H1 (cell line): ENCODE measurements around the gene KLF4. TPM values are rescaled to one million over a fixed set of nuclear protein-coding genes. Genes with fewer than 3 reads are reported as not detected.

Experiments
- ASH2L ChIP-seq: fragments of 200-600, 300-600 bp; sonication (generic); IDR thresholded peaks from one replicate; pipeline ENCODE4 v1.7.1; 2017; ENCODE audit warnings: low read length
- BACH1 ChIP-seq: IDR thresholded peaks from 2 replicates; pipeline ENCODE4 v1.6.1; 2012; ENCODE audit warnings: low read length, improper control_type of control experiment
- CEBPB ChIP-seq: IDR thresholded peaks from 2 replicates; pipeline ENCODE4 v1.6.1; 2012; ENCODE audit warnings: low read depth, low read length
- CHD1 ChIP-seq: IDR thresholded peaks from 2 replicates; pipeline ENCODE4 v1.6.1; 2012; ENCODE audit warnings: low read depth, low read length, improper control_type of control experiment
- CHD2 ChIP-seq: IDR thresholded peaks from 2 replicates; pipeline ENCODE4 v1.6.1; 2012; ENCODE audit warnings: low read length, improper control_type of control experiment
- CTCF ChIP-seq, 3 experiments: IDR thresholded peaks; 1 replicate in 2 of 3; 2 replicates in 1 of 3; pipeline versions ENCODE4 v1.5.1 to v1.6.1; 2011; ENCODE audit warnings: low read length in 3 of 3, mild to moderate bottlenecking in 3 of 3, inconsistent platforms in 2 of 3, low read depth in 1 of 3, moderate library complexity in 1 of 3; ENCODE audit not compliant: insufficient read depth in 1 of 3; ENCODE audit errors: control extremely low read depth in 1 of 3
- EGR1 ChIP-seq: IDR thresholded peaks from 2 replicates; pipeline ENCODE4 v1.6.1; 2011; ENCODE audit warnings: low read depth, low read length, borderline replicate concordance
- EP300 ChIP-seq, 2 experiments: IDR thresholded peaks; 1 replicate in 1 of 2; 2 replicates in 1 of 2; pipeline ENCODE4 v1.6.1; 2011 to 2012; ENCODE audit warnings: low read depth in 2 of 2, low read length in 2 of 2, mild to moderate bottlenecking in 2 of 2, borderline replicate concordance in 1 of 2, inconsistent platforms in 1 of 2, moderate library complexity in 1 of 2
- KDM5A ChIP-seq: fragments of 200-600 bp; IDR thresholded peaks from 2 replicates; pipeline ENCODE4 v1.7.1; 2012; ENCODE audit warnings: mild to moderate bottlenecking, low read length, inconsistent platforms, mixed read lengths
- MAX ChIP-seq: IDR thresholded peaks from 2 replicates; pipeline ENCODE4 v1.6.1; 2012; ENCODE audit warnings: inconsistent platforms
- POLR2A ChIP-seq, 2 experiments: IDR thresholded peaks; 1 replicate in 1 of 2; 2 replicates in 1 of 2; pipeline ENCODE4 v1.6.1; 2011; ENCODE audit warnings: low read depth in 2 of 2, low read length in 2 of 2, mild to moderate bottlenecking in 2 of 2; ENCODE audit errors: control extremely low read depth in 1 of 2
- RBBP5 ChIP-seq: IDR thresholded peaks from 2 replicates; pipeline ENCODE4 v1.7.1; 2012; ENCODE audit warnings: low read depth, mild to moderate bottlenecking, inconsistent platforms, low read length, moderate library complexity, borderline replicate concordance
- SAP30 ChIP-seq: fragments of 300-600 bp; sonication (generic); IDR thresholded peaks from 2 replicates; pipeline ENCODE4 v1.7.1; 2012; ENCODE audit warnings: low read length, moderate library complexity, mild to moderate bottlenecking, inconsistent platforms; ENCODE audit not compliant: insufficient read depth, insufficient replicate concordance
- SIRT6 ChIP-seq: IDR thresholded peaks from one replicate; pipeline ENCODE4 v1.7.1; 2012; ENCODE audit warnings: low read length, inconsistent platforms
- SP4 ChIP-seq: IDR thresholded peaks from 2 replicates; pipeline ENCODE4 v1.6.1; 2012; ENCODE audit warnings: low read length, inconsistent platforms
- TCF12 ChIP-seq: IDR thresholded peaks from 2 replicates; pipeline ENCODE4 v1.6.1; 2011; ENCODE audit warnings: low read depth, mild to moderate bottlenecking, low read length
- TEAD4 ChIP-seq: IDR thresholded peaks from 2 replicates; pipeline ENCODE4 v1.6.1; 2012; ENCODE audit warnings: low read depth, low read length, inconsistent platforms, mixed read lengths
- ZNF274 ChIP-seq: IDR thresholded peaks from 2 replicates; pipeline ENCODE4 v1.7.0; 2012; ENCODE audit warnings: low read length, borderline replicate concordance; ENCODE audit errors: extremely low read depth
- polyA plus RNA-seq, 7 experiments: library from polyadenylated mRNA; depleted of rRNA in 3 of 7; stranded (reverse) in 5 of 7; unstranded in 2 of 7; fragments of >200 nt in 5 of 7; fragments of 200-250 nt in 2 of 7; gene quantifications; 1 replicate in 5 of 7; 2 replicates in 1 of 7; 4 replicates in 1 of 7; pipeline versions ENCODE4 v1.2.1 to v1.2.3, GENCODE V29; 2011 to 2013; ENCODE audit warnings: missing spikeins in 2 of 7, mixed read lengths in 2 of 7
- total RNA-seq: library from RNA; stranded (reverse); fragmentation: NEBNext Ultra II Directional; extraction: Animal tissue kit (Norgen Biotek cat#: 25700); gene quantifications from 2 replicates; pipeline ENCODE4 v1.2.1, GENCODE V29; 2021

The KLF4 gene
- total and polyA plus RNA-seq, 2 of the 8 experiments (the other 6 are each of a cell fraction or from before 2014, with no cell fraction given): 0.77 to 2.8 TPM

- TF ChIP-seq TCF12 (peak; percentile 89; the same call in 1 of the 2 replicates), KDM5A (no peak), POLR2A (IDR thresholded peaks at IDR 0.05; ENCODE audit: control extremely low read depth in 1 of 2, low read depth in 2 of 2, low read length in 2 of 2) (peak; percentile 48 to 65; a peak in 2 of 3 replicates), EGR1 (no peak), TEAD4 (peak; percentile 93), BACH1 (no peak), CHD2 (no peak), ZNF274 (no peak), RBBP5 (peak; percentile 87; the same call in 1 of the 2 replicates), SP4 (no peak), EP300 (IDR thresholded peaks at IDR 0.05; ENCODE audit: borderline replicate concordance in 1 of 2, low read depth in 2 of 2, low read length in 2 of 2) (peak in 1 of 2 experiments; percentile 91; a peak in 1 of 3 replicates), MAX (peak; percentile 49; the same call in 1 of the 2 replicates), SIRT6 (no peak), CTCF (IDR thresholded peaks at IDR 0.05; ENCODE audit: control extremely low read depth in 1 of 3, insufficient read depth in 1 of 3, low read depth in 1 of 3, low read length in 3 of 3) (no peak), CEBPB (no peak), ASH2L (peak; percentile 76), SAP30 (no peak), CHD1 (no peak)
Measured at GRCh38 chr9:107438211-107439031, 51.1 kb downstream of the KLF4 start (continued).
